BJ (cell line): ENCODE data around the gene RAD51B. TPM values are rescaled to one million over a fixed set of nuclear protein-coding genes. Genes with fewer than 3 reads are reported as not detected.

ENCODE experiments used
- CTCF ChIA-PET: fragments of 350-600 bp; formaldehyde crosslinking; extraction: SDS; loops from one replicate; lab custom pipeline; 2021; ENCODE audit warnings: antibody characterized with exemption, inconsistent platforms; lab: Yijun Ruan, JAX
- POLR2A ChIA-PET: fragments of 300-600 bp; sonication (Branson Sonifier 250); formaldehyde crosslinking; extraction: SDS; loops from one replicate; lab custom pipeline; 2021; ENCODE audit warnings: antibody characterized with exemption; lab: Charles Lee
- DNase-seq: peaks from one replicate; pipeline ENCODE4 v3.0.0-alpha.2; 2011; ENCODE audit warnings: low read depth
- H3K27me3 ChIP-seq: 2 replicates; pipeline ENCODE4 v1.6.0; 2011; ENCODE audit warnings: low read length; ENCODE audit not compliant: control insufficient read depth, insufficient read depth
- H3K36me3 ChIP-seq: 2 replicates; pipeline ENCODE4 v1.5.1; 2011; ENCODE audit warnings: low read length; ENCODE audit not compliant: control insufficient read depth, insufficient read depth
- H3K4me3 ChIP-seq: 2 replicates; pipeline ENCODE4 v1.5.1; 2011; ENCODE audit warnings: low read depth, mild to moderate bottlenecking, control low read depth, low read length
- polyA plus RNA-seq: library from polyadenylated mRNA; depleted of rRNA; stranded (reverse); fragments of >200 nt; gene quantifications from 2 replicates; pipeline ENCODE4 v1.2.3, GENCODE V29; 2011
- TF ChIP-seq, protein P1 (sequence below): IDR thresholded peaks from 2 replicates; pipeline ENCODE4 v1.5.1; 2011; ENCODE audit warnings: low read depth, mild to moderate bottlenecking, control low read depth, inconsistent platforms, low read length, moderate library complexity; ENCODE audit not compliant: insufficient read depth

RAD51B gene
- polyA plus RNA-seq, 1 experiment, result 5.6 TPM

DNA sequence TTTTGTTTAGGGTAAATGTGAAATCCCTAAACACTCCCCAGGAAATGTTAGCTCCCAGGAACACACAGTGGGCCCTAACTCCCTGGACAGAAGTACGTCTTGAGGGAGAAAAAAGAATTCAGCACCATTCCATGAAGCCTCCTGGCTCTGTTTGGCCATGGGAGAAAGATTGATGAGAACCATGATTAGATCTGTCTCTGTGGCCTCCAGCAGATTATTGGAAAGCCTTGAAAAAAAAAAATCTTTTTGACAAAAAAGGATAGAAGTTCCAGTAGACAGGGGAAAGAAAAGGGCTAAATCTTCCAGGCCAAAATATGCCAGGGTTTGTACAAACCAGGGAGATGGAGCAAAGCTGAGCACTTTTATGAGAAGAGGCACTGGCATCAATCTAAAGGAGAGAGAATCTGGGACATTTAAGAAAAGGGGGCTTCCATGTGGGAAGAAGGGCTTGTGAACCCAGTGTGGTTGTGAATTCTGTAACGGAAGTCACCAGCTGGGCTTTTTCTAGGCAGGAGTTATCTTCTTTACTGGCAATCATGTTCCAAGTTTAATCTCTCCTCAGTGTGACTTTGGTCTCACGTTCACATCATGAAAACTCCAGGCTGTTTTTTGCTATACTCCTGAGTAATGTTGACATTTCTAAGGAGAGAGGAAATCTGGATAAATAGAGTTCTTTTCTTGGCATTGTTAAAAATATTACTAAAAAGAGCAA, 426.7 kb downstream of the RAD51B start:
- DNase-seq, result no peak
- Histone ChIP-seq H3K36me3 (no peaks in the 10 kb centered on the region), H3K27me3 (no peaks in the 10 kb centered on the region), H3K4me3 (no peak overlapping the region)
- TF ChIP-seq, protein P1, sequence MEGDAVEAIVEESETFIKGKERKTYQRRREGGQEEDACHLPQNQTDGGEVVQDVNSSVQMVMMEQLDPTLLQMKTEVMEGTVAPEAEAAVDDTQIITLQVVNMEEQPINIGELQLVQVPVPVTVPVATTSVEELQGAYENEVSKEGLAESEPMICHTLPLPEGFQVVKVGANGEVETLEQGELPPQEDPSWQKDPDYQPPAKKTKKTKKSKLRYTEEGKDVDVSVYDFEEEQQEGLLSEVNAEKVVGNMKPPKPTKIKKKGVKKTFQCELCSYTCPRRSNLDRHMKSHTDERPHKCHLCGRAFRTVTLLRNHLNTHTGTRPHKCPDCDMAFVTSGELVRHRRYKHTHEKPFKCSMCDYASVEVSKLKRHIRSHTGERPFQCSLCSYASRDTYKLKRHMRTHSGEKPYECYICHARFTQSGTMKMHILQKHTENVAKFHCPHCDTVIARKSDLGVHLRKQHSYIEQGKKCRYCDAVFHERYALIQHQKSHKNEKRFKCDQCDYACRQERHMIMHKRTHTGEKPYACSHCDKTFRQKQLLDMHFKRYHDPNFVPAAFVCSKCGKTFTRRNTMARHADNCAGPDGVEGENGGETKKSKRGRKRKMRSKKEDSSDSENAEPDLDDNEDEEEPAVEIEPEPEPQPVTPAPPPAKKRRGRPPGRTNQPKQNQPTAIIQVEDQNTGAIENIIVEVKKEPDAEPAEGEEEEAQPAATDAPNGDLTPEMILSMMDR, result no peak
- ChIA-PET CTCF (interaction anchor here (1.2 to 8.9 kb wide), 5 partner anchors 13 to 570 kb away, joined by 3 to 139 read pairs (median 6); no protein-coding TSS in a partner anchor), POLR2A (interaction anchor here (0.5 kb wide), 1 partner anchor 303 kb away, joined by 3 read pairs; no protein-coding TSS in a partner anchor)

- H3K4me3 ChIP-seq, result no peak overlapping the region
- TF ChIP-seq, protein P1, result no peak
- ChIA-PET POLR2A (no interaction called here), CTCF (interaction anchor here (1.5 to 8.9 kb wide), 4 partner anchors 303 to 569 kb away, joined by 6 to 139 read pairs (median 18); no protein-coding TSS in a partner anchor)
- H3K27me3 ChIP-seq, result no peaks in the 10 kb centered on the region
- DNase-seq, result no peak
- no peaks in the 10 kb centered on the region for H3K36me3 ChIP-seq
Observed at GRCh38 chr14:68246786-68247105, 427.2 kb downstream of the RAD51B start.

DNA sequence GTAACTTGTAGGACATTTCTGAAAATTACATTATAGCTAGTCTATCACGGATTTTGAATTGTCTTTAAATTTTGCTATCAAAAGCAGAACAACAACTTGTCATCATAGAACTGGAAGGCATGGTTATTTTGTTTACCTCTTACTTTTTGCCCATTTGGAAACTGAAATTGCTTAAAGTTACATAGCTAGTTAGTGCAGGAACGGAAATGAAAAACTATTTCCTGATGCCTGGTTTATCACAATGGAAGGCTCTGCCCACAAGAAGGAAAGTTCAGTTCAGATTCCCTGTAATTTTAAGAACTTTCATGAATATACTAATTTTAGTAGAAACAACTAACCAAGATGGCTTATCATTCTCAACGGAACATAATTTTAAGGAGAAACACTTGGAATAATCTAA, 427.7 kb downstream of the RAD51B start:
- TF ChIP-seq, protein P1, result no peak
- no peak for DNase-seq
- no peaks in the 10 kb centered on the region for H3K36me3 ChIP-seq
- ChIA-PET POLR2A (interaction anchor here (0.5 kb wide), 2 partner anchors 546 to 695 kb away, joined by 3 to 23 read pairs; no protein-coding TSS in a partner anchor), CTCF (interaction anchor here (1.0 to 8.9 kb wide), 8 partner anchors 9 to 569 kb away, joined by 3 to 139 read pairs (median 8); partner anchors contain the start of gene ZFP36L1)
- H3K27me3 ChIP-seq, result no peaks in the 10 kb centered on the region
- H3K4me3 ChIP-seq, result no peak overlapping the region

- POLR2A ChIA-PET, result interaction anchor here (0.5 kb wide), 2 partner anchors 546 to 694 kb away, joined by 3 to 23 read pairs; no protein-coding TSS in a partner anchor
- DNase-seq, result no peak
- Histone ChIP-seq H3K36me3 (no peaks in the 10 kb centered on the region), H3K27me3 (no peaks in the 10 kb centered on the region), H3K4me3 (no peak overlapping the region)
- CTCF ChIA-PET, result interaction anchor here (1.0 to 8.9 kb wide), 11 partner anchors 10 to 596 kb away, joined by 3 to 139 read pairs (median 8); partner anchors contain the start of gene ZFP36L1
- TF ChIP-seq, protein P1, result no peak
Observed at GRCh38 chr14:68247676-68248268, 428.2 kb downstream of the RAD51B start.
